ENCODE results near the gene C1orf232. TPM values are rescaled to one million over a fixed set of nuclear protein-coding genes. Genes with fewer than 3 reads are reported as not detected.

The C1orf232 gene
- total and polyA plus RNA-seq, 2 experiments from 2014 or later: not detected

DNA sequence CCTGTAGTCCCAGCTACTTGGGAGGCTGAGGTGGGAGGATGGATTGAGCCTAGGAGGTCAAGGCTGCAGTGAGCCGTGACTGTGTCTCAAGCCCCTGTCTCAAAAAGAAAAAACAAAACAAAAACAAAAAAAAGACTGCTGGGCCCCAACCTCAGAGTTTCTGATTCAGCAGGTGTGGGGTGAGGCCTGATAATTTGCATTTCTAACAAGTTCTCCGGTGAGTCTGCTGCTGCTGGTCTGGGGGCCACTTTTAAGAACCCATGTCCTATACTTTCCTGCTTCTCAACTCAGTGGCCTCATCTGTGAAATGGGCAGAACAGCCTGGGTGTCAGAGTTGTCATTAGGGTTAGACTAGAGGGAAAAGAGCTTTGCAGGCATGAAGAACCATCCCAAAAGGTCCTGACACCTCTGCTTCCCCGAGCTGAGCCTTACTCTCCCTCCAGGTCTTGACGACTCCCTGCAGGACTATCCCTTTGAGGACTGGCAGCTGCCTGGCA lies 11.3 kb upstream of the C1orf232 start:
- Histone ChIP-seq H3F3A (replicated peaks; ENCODE audit: low read depth) (peaks cover 4% of the 10 kb centered on the region; the same call in 1 of the 2 replicates), H3K4me3 (no peak overlapping the region), H3K36me3 (ENCODE audit: insufficient read depth) (no peaks in the 10 kb centered on the region), H3K4me1 (ENCODE audit: insufficient read depth) (no peaks in the 10 kb centered on the region; the same call in 1 of the 2 replicates), H3K27ac (ENCODE audit: low read depth) (no peak overlapping the region), H3K9me2 (ENCODE audit: insufficient read depth) (no peaks in the 10 kb centered on the region), H3K79me2 (replicated peaks; ENCODE audit: insufficient read depth) (no peaks in the 10 kb centered on the region), H3K4me2 (no peak overlapping the region), H4K20me1 (replicated peaks; ENCODE audit: insufficient read depth) (no peaks in the 10 kb centered on the region; the same call in 1 of the 2 replicates), H2AFZ (no peak overlapping the region), H3K27me3 (ENCODE audit: insufficient read depth) (no peaks in the 10 kb centered on the region)
- TF ChIP-seq, protein P1, sequence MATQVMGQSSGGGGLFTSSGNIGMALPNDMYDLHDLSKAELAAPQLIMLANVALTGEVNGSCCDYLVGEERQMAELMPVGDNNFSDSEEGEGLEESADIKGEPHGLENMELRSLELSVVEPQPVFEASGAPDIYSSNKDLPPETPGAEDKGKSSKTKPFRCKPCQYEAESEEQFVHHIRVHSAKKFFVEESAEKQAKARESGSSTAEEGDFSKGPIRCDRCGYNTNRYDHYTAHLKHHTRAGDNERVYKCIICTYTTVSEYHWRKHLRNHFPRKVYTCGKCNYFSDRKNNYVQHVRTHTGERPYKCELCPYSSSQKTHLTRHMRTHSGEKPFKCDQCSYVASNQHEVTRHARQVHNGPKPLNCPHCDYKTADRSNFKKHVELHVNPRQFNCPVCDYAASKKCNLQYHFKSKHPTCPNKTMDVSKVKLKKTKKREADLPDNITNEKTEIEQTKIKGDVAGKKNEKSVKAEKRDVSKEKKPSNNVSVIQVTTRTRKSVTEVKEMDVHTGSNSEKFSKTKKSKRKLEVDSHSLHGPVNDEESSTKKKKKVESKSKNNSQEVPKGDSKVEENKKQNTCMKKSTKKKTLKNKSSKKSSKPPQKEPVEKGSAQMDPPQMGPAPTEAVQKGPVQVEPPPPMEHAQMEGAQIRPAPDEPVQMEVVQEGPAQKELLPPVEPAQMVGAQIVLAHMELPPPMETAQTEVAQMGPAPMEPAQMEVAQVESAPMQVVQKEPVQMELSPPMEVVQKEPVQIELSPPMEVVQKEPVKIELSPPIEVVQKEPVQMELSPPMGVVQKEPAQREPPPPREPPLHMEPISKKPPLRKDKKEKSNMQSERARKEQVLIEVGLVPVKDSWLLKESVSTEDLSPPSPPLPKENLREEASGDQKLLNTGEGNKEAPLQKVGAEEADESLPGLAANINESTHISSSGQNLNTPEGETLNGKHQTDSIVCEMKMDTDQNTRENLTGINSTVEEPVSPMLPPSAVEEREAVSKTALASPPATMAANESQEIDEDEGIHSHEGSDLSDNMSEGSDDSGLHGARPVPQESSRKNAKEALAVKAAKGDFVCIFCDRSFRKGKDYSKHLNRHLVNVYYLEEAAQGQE (IDR thresholded peaks at IDR 0.05; ENCODE audit: unreplicated experiment): no peak
- TF ChIP-seq CREB1 (CRISPR knock-in tag; IDR thresholded peaks at IDR 0.05; ENCODE audit: low read depth) (no peak), POLR2AphosphoS5 (IDR thresholded peaks at IDR 0.05; ENCODE audit: low read depth) (no peak), STAT1 (IDR thresholded peaks at IDR 0.05; ENCODE audit: unreplicated experiment) (no peak), ZNF331 (CRISPR knock-in tag; IDR thresholded peaks at IDR 0.05; ENCODE audit: low read depth) (no peak), EZH2 (IDR thresholded peaks at IDR 0.05; ENCODE audit: low read depth, unreplicated experiment) (no peak)
- TF ChIP-seq, protein P2, sequence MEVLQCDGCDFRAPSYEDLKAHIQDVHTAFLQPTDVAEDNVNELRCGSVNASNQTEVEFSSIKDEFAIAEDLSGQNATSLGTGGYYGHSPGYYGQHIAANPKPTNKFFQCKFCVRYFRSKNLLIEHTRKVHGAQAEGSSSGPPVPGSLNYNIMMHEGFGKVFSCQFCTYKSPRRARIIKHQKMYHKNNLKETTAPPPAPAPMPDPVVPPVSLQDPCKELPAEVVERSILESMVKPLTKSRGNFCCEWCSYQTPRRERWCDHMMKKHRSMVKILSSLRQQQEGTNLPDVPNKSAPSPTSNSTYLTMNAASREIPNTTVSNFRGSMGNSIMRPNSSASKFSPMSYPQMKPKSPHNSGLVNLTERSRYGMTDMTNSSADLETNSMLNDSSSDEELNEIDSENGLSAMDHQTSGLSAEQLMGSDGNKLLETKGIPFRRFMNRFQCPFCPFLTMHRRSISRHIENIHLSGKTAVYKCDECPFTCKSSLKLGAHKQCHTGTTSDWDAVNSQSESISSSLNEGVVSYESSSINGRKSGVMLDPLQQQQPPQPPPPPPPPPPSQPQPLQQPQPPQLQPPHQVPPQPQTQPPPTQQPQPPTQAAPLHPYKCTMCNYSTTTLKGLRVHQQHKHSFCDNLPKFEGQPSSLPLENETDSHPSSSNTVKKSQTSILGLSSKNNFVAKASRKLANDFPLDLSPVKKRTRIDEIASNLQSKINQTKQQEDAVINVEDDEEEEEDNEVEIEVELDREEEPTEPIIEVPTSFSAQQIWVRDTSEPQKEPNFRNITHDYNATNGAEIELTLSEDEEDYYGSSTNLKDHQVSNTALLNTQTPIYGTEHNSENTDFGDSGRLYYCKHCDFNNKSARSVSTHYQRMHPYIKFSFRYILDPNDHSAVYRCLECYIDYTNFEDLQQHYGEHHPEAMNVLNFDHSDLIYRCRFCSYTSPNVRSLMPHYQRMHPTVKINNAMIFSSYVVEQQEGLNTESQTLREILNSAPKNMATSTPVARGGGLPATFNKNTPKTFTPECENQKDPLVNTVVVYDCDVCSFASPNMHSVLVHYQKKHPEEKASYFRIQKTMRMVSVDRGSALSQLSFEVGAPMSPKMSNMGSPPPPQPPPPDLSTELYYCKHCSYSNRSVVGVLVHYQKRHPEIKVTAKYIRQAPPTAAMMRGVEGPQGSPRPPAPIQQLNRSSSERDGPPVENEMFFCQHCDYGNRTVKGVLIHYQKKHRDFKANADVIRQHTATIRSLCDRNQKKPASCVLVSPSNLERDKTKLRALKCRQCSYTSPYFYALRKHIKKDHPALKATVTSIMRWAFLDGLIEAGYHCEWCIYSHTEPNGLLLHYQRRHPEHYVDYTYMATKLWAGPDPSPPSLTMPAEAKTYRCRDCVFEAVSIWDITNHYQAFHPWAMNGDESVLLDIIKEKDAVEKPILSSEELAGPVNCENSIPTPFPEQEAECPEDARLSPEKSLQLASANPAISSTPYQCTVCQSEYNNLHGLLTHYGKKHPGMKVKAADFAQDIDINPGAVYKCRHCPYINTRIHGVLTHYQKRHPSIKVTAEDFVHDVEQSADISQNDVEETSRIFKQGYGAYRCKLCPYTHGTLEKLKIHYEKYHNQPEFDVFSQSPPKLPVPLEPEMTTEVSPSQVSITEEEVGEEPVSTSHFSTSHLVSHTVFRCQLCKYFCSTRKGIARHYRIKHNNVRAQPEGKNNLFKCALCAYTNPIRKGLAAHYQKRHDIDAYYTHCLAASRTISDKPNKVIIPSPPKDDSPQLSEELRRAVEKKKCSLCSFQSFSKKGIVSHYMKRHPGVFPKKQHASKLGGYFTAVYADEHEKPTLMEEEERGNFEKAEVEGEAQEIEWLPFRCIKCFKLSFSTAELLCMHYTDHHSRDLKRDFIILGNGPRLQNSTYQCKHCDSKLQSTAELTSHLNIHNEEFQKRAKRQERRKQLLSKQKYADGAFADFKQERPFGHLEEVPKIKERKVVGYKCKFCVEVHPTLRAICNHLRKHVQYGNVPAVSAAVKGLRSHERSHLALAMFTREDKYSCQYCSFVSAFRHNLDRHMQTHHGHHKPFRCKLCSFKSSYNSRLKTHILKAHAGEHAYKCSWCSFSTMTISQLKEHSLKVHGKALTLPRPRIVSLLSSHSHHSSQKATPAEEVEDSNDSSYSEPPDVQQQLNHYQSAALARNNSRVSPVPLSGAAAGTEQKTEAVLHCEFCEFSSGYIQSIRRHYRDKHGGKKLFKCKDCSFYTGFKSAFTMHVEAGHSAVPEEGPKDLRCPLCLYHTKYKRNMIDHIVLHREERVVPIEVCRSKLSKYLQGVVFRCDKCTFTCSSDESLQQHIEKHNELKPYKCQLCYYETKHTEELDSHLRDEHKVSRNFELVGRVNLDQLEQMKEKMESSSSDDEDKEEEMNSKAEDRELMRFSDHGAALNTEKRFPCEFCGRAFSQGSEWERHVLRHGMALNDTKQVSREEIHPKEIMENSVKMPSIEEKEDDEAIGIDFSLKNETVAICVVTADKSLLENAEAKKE (CRISPR knock-in tag; IDR thresholded peaks at IDR 0.05): no peak
- TF ChIP-seq, protein P3, sequence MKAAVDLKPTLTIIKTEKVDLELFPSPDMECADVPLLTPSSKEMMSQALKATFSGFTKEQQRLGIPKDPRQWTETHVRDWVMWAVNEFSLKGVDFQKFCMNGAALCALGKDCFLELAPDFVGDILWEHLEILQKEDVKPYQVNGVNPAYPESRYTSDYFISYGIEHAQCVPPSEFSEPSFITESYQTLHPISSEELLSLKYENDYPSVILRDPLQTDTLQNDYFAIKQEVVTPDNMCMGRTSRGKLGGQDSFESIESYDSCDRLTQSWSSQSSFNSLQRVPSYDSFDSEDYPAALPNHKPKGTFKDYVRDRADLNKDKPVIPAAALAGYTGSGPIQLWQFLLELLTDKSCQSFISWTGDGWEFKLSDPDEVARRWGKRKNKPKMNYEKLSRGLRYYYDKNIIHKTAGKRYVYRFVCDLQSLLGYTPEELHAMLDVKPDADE (IDR thresholded peaks at IDR 0.05): no peak
- TF ChIP-seq, protein P4, sequence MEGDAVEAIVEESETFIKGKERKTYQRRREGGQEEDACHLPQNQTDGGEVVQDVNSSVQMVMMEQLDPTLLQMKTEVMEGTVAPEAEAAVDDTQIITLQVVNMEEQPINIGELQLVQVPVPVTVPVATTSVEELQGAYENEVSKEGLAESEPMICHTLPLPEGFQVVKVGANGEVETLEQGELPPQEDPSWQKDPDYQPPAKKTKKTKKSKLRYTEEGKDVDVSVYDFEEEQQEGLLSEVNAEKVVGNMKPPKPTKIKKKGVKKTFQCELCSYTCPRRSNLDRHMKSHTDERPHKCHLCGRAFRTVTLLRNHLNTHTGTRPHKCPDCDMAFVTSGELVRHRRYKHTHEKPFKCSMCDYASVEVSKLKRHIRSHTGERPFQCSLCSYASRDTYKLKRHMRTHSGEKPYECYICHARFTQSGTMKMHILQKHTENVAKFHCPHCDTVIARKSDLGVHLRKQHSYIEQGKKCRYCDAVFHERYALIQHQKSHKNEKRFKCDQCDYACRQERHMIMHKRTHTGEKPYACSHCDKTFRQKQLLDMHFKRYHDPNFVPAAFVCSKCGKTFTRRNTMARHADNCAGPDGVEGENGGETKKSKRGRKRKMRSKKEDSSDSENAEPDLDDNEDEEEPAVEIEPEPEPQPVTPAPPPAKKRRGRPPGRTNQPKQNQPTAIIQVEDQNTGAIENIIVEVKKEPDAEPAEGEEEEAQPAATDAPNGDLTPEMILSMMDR (conservative IDR thresholded peaks at IDR 0.05; ENCODE audit: low read depth in 2 of 2): no peak
- Mint-ChIP-seq H3K4me3 (no peak overlapping the region), H3K36me3 (ENCODE audit: low read depth) (peaks cover 7% of the 10 kb centered on the region; the same call in 2 of the 3 replicates), H3K4me1 (peaks cover 10% of the 10 kb centered on the region; the same call in 2 of the 3 replicates), H3K27me3 (ENCODE audit: insufficient read depth, low read depth, poor library complexity) (peaks cover 13% of the 10 kb centered on the region), H3K9me3 (no peaks in the 10 kb centered on the region), H3K27ac (no peak overlapping the region)
- DNase-seq (ENCODE audit: low spot score): no peak
- no peak for ATAC-seq
